RWPE1 (cell line): ENCODE data around the gene C8B.

Source experiments
- CTCF ChIA-PET: fragments of 350-600 bp; sonication (Branson Sonifier 250); formaldehyde crosslinking; extraction: SDS; loops from one replicate; lab custom pipeline; 2021; lab: Yijun Ruan, JAX
- POLR2A ChIA-PET: fragments of 400-600 bp; formaldehyde crosslinking; extraction: SDS; loops from one replicate; lab custom pipeline; 2020; ENCODE audit warnings: antibody characterized with exemption; ENCODE audit not compliant: low non-redundant PET; lab: Yijun Ruan, JAX
- DNase-seq: peaks from one replicate; pipeline ENCODE4 v3.0.0; 2012; ENCODE audit warnings: low spot score
- H3K27ac ChIP-seq: fragments of 450-650 bp; 2 replicates; pipeline ENCODE4 v1.5.1; 2017
- TF ChIP-seq, protein P1 (sequence below): fragments of 450-650 bp; conservative IDR thresholded peaks from 2 replicates; pipeline ENCODE4 v1.5.1; 2017; ENCODE audit warnings: low read depth, mild to moderate bottlenecking

C8B gene

DNA sequence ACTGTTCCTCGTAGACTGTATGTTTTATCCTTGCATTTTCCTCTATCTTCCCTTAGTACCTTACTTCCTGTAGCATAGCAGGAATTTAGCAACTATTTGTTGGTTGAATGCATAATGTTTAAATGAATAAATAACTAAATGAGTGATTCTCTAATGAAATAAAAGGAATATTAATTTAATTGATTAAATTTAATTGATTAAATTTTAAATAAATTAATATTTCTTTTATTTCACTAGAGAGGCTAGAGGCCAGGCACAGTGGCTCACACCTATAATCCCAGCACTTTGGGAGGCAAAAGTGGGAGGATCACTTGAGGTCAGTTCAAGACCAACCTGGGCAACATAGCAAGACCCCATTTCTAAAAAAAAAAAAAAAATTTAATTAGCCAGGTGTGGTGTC is 25.8 kb downstream of the C8B start:
- TF ChIP-seq, protein P1, sequence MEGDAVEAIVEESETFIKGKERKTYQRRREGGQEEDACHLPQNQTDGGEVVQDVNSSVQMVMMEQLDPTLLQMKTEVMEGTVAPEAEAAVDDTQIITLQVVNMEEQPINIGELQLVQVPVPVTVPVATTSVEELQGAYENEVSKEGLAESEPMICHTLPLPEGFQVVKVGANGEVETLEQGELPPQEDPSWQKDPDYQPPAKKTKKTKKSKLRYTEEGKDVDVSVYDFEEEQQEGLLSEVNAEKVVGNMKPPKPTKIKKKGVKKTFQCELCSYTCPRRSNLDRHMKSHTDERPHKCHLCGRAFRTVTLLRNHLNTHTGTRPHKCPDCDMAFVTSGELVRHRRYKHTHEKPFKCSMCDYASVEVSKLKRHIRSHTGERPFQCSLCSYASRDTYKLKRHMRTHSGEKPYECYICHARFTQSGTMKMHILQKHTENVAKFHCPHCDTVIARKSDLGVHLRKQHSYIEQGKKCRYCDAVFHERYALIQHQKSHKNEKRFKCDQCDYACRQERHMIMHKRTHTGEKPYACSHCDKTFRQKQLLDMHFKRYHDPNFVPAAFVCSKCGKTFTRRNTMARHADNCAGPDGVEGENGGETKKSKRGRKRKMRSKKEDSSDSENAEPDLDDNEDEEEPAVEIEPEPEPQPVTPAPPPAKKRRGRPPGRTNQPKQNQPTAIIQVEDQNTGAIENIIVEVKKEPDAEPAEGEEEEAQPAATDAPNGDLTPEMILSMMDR: no peak
- CTCF ChIA-PET: no interaction called here
- H3K27ac ChIP-seq: no peak overlapping the region
- no peak for DNase-seq
- POLR2A ChIA-PET: no interaction called here

DNA sequence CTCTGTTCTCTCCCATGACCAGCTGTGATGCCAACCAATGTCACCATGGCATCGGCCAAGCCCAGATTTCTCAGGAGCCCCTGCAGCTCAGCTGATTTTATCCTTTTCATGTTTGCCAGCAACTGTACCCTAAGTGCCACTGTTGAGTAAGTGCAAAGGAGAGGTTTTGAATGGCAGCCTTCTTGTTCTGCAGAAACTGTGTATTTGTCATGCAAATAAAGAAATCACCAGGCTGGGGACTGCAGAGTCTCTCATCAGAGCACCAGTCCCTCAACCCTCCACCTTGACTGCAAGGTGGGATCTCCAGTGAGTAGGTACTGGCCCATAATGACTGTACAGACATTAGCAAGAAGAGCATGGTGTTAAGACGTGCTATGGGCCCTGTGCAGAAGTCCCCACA is 26.6 kb downstream of the C8B start:
- TF ChIP-seq, protein P1: no peak
- POLR2A ChIA-PET: no interaction called here
- CTCF ChIA-PET: no interaction called here
- DNase-seq: no peak
- H3K27ac ChIP-seq: no peak overlapping the region

DNA sequence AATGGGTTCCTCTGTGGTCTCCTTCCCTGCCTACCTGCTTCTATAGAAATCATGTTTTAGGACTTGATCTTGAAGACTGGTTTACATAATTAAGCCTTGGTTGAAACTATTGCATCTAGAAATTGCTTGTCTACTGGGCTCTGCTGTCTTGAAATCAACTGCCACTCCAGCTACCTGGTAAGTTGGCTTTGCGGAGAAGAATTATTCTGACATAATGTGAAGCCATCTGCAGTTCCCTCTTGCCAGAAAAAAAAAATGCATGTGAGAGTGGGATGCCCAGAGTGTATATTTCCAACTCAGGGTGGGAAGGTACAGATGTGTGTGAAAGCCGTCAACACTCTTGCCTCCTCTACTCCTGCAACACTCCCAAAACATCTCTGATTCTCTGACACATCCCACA is 27.2 kb downstream of the C8B start:
- TF ChIP-seq, protein P1: no peak
- POLR2A ChIA-PET: no interaction called here
- H3K27ac ChIP-seq: no peak overlapping the region
- no peak for DNase-seq
- CTCF ChIA-PET: interaction anchor here (0.6 kb wide), 1 partner anchor 709 kb away, joined by 3 read pairs; no protein-coding TSS in a partner anchor

DNA sequence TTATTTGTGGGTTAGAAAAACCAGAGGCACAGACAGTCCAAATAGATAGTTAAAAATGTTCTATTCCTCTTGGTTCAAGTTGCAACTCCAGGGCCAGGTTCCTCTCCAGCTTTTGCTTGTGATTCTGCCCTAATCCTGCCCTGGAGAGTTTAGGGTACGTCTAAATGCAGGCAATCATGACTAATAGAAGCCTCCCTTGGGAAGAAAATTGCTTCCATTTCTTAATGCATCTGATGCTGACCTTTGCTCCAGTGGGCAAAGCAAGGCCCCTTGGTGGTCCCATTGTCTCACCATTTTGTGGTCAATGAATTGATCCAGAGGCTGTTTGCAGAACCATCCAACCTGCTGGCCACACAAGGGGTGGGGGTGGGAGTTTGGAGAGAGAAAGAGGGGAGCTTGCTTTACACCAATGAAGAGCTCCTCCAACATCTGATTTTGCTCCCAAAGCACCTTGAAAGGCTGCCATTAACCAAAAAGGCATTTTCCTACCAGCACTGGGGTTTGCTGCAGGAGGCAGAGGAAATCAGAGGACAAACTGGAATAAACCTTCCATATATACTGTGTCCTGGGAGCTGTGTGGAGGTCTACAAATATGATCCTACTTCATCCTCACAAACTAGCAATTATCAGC is 31.3 kb downstream of the C8B start:
- no peak overlapping the region for H3K27ac ChIP-seq
- DNase-seq: no peak
- TF ChIP-seq, protein P1: no peak
- POLR2A ChIA-PET: no interaction called here
- CTCF ChIA-PET: interaction anchor here (0.9 kb wide), 1 partner anchor 14 kb away, joined by 7 read pairs; no protein-coding TSS in a partner anchor

DNA sequence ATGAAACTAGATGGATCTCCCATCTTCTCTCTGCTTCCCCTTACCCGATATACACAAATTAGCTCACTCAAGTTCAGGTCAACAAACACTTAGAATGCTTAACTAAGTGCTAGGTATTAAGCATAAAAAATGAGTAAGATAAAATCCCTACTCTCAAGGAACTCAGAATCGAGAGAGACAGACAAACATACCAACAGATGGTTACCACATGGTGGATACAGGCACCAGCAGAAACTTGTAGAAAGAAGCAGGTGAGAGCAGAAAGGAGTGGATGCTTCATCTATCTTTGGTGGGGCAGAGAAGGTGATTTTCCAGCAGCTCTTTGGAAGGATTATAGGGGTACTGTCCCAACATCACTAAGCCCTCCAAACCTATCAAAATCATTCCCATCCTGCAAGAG is 32.2 kb downstream of the C8B start:
- TF ChIP-seq, protein P1: no peak
- DNase-seq: no peak
- ChIA-PET CTCF (no interaction called here), POLR2A (no interaction called here)
- no peak overlapping the region for H3K27ac ChIP-seq

DNA sequence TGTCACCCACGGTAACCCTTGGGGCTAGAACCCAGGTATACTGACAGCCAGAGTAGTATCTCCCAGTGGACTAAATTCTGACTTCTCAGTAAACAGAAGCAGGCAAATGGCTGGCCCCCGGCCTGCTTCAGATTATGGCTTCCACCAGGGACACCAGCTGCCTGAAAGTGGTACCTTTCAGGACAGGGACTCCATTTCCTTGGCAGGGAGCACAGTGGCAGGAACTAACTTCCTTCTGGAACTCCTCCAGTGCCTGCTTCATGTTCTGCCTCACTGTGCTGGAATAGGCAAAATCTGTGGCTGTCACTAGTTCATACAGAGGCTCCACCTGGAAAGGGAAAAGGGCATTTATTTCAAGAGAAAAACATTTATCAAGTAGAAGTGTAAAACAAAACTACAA is 32.7 kb downstream of the C8B start:
- DNase-seq: no peak
- TF ChIP-seq, protein P1: no peak
- H3K27ac ChIP-seq: no peak overlapping the region
- ChIA-PET CTCF (no interaction called here), POLR2A (no interaction called here)
